ENCODE results near the gene FAM241B. TPM values are rescaled to one million over a fixed set of nuclear protein-coding genes. Genes with fewer than 3 reads are reported as not detected.

Gene FAM241B
- polyA plus RNA-seq, 1 donor = 0.39 TPM

- no peak for DNase-seq (ENCODE audit: low read depth)
Observed at GRCh38 chr10:69665474-69666320, 35.6 kb downstream of the FAM241B start.

GRCh38 chr10:69666756-69667155 is 36.7 kb downstream of the FAM241B start:
- DNase-seq (ENCODE audit: low read depth) = no peak

- DNase-seq (ENCODE audit: low read depth) = no peak
Observed at GRCh38 chr10:69668721-69669120, 38.7 kb downstream of the FAM241B start.

DNA sequence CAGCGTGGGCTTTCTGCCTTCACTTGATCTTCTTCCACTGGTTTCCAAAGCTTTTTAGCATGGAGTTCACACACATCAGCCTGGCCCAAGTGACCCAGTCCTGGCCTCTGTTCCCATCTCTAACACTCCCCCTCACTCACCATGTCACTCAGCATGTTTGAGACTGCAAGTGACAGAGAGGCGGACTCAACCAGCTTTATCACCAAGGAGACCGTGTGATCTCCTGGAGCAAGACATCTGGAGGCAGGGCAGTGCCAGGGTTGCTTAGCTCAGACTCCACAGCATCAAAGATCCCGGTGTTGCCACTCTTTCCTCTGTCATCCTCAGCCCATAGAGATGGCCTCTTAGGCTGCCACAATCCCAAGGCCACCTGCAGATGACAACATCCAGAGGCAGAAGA is 39.4 kb downstream of the FAM241B start:
- no peak for DNase-seq (ENCODE audit: low read depth)

DNA sequence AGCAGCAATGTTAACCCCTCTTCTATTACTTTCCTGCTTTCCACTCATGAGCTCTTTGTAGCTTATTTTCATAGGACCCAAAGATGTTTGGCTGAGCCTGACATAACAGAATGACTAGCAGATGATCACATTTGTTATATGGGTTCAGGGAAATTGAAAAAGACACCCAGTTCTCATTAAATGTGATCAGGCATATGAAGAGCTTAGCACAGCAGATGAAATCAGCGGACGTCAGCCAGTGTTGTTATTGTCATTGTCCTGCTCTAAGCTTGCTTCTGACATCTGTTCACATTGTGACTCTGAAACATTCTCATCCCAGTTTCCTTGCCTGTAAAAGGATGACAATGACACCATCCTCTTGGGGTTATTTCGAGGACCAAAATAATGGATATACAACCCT is 43.5 kb downstream of the FAM241B start:
- DNase-seq (ENCODE audit: low read depth) = no peak

DNA sequence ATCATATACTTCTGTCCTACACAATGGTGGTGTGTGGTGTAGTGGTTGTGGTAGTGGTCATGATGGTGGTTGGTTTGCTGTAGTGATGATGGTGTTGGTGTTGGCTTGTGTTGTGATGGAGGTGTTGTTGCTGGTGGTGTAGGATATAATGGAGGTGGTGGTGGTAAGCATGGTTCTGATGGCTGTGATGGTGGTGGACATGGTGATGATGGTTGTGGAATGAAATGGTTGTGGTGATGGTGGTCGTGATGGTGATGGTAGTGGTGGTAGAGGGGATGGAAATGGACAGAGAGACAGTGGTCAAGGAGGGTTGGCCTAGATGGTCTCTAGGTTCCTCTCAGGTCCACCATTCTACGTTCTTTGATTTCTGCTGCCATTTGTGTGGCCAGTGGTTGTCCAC is 44.7 kb downstream of the FAM241B start:
- no peak for DNase-seq (ENCODE audit: low read depth)

GRCh38 chr10:69676301-69676700 is 46.3 kb downstream of the FAM241B start:
- no peak for DNase-seq (ENCODE audit: low read depth)

GRCh38 chr10:69677985-69678654 is 48.1 kb downstream of the FAM241B start:
- DNase-seq (ENCODE audit: low read depth) = no peak

DNA sequence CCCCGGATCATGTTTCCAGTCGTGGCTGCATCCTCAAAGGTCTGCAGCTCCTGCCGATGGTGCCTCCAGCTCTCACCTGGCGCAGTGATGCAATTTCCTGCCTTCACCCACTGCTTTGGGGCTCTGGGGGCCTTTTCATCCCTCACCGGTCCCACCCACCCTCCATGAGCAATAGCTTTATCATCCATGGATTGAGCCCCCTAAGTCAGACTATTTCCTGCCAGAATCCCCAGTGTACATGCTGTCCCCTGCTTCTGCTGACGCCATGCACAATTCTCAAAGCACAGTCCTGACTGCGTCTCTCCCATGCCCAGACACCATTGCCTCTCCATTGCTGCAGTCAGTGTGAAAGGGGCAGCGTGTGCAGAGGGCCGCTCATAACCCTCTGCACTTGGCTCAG is 49.7 kb downstream of the FAM241B start:
- no peak for DNase-seq (ENCODE audit: low read depth)

DNA sequence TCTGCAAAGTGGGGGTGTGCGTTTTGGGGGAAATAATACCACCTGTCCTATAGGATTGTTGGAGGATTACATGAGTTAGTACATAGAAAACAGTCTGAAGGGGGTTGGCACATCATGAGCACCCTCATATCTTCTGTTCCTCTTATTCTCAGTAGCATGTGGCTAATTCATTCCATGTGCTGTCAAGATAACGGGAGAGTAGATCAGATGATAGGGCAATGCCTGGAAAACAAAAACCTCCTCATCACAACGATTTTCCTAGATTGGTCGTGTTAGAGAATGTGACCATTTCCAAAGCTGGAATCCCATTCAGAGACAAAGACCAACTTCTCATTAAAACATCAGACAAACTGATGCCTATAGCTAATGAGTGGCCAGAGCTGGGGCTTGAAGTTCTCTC is 50.6 kb downstream of the FAM241B start:
- DNase-seq (ENCODE audit: low read depth) = no peak

GRCh38 chr10:69681436-69681835 is 51.4 kb downstream of the FAM241B start:
- no peak for DNase-seq (ENCODE audit: low read depth)

DNA sequence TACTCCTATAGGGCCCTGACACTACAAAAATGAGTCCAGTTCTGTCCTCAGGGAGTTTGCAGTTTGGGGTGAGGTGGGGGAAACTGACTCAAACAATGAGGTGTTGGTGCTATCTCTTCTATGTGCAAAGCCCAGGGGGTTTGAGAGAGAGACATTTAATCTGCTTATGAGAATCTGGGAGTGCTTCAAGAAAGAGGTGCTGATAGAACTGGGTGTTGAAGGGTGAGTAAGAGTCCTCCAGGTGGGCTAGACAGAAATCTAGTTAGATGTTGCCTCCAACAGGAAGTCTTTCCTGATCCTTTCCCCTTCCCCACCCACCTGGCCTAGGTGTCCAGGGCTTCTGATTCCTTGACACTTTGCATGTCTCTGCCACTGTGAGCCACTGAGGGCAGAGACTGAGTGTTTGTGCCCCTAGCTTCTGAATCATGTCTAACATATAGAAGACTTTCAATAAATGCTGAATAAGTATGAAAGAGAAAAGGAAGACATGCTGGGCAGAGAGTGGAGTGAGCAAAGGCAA is 53.0 kb downstream of the FAM241B start:
- no peak for DNase-seq (ENCODE audit: low read depth)

Other genes with a start within 250 kb of the FAM241B start
- 0.59 TPM for gene TACR2, start 213.3 kb upstream of the FAM241B start, polyA plus RNA-seq (ENCODE audit: insufficient read length)
- 69.5 TPM for gene TSPAN15, start 178.8 kb upstream of the FAM241B start, polyA plus RNA-seq (ENCODE audit: insufficient read length)
- not detected for gene NEUROG3, start 56.8 kb upstream of the FAM241B start, polyA plus RNA-seq (ENCODE audit: insufficient read length)
- 8.7 TPM for gene COL13A1, start 171.7 kb downstream of the FAM241B start, polyA plus RNA-seq (ENCODE audit: insufficient read length)